Measurements from ENCODE around the gene CYB561D2. TPM values are rescaled to one million over a fixed set of nuclear protein-coding genes. Genes with fewer than 3 reads are reported as not detected.

Gene CYB561D2
- total RNA-seq, 4 donors from 2014 or later, result 13.3 to 19.9 (median 17.8) TPM

DNA sequence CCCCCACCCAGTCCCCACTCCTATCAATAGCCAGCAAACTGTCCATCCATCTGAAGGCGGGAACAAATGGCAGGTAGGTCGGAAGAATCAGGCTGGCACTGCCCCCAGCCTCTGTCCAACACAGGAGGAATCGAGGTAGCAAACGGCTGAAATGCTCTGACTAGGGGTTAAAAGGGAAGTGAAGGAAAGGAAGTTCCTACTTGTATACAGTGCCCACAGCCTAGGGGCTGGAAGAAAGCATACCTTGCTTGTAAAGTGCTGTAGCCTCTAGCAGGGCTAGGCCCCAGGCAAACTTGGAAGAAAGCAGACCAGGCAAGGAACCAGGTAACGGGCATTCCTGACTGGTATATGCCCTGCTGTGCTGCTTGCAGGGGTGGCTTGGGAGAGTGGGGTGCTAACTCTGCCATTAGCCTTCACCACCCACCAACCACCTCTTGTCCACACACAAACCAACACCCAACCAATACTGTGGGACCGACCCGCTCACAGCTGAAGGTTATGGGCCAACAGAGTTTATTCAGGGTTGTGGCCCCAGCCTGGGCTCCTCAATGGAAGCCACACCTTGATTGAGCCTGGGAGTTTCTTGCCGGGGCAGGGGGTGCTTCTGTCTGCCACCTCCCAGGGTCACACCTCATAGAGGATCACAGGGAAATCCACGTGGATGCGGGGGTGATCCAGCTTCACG is 25.0 kb upstream of the CYB561D2 start:
- in situ Hi-C loops (cut with MboI; ENCODE audit: low sequenced_read_pairs in 4 of 4), result no loop called here
- Histone ChIP-seq H3K36me3 (peaks cover 0 to 31% of the 10 kb centered on the region in 2 donors), H3K27me3 (no peaks in the 10 kb centered on the region), H3K4me1 (peaks cover 32 to 35% of the 10 kb centered on the region in 2 donors), H3K4me3 (no peak overlapping the region), H3K27ac (peak overlapping the region; percentile 93 to 96 (median 95)), H3K9me3 (no peaks in the 10 kb centered on the region)
- TF ChIP-seq, protein P1, sequence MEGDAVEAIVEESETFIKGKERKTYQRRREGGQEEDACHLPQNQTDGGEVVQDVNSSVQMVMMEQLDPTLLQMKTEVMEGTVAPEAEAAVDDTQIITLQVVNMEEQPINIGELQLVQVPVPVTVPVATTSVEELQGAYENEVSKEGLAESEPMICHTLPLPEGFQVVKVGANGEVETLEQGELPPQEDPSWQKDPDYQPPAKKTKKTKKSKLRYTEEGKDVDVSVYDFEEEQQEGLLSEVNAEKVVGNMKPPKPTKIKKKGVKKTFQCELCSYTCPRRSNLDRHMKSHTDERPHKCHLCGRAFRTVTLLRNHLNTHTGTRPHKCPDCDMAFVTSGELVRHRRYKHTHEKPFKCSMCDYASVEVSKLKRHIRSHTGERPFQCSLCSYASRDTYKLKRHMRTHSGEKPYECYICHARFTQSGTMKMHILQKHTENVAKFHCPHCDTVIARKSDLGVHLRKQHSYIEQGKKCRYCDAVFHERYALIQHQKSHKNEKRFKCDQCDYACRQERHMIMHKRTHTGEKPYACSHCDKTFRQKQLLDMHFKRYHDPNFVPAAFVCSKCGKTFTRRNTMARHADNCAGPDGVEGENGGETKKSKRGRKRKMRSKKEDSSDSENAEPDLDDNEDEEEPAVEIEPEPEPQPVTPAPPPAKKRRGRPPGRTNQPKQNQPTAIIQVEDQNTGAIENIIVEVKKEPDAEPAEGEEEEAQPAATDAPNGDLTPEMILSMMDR (IDR thresholded peaks at IDR 0.05 in 4 of 5, conservative IDR thresholded peaks at IDR 0.05 in 1 of 5), result no peak
- no peak for ATAC-seq
- DNase-seq, result no peak
- intact Hi-C loops (cut with DNase I; ENCODE audit: low total_unique reads), result loop anchor here (2.0 kb wide), 1 partner anchor 65 kb away; no protein-coding TSS in a partner anchor

DNA sequence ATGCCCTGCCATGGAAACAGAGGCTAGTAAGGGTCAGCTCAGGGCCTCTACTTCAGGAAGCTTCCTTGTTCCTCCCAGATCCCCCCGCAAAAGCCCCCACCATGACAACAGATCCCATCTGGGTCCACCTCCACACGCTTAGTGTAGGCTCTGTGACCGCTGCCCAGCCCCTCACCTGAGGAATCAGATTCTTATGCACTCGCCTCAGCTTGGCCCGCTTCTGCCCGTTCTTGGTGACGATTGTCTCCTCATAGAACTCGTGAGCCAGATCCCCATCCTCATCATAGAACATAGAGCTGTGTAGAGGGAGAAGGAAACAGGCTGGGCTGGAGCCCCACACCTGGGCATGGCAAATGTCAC is 24.5 kb upstream of the CYB561D2 start:
- TF ChIP-seq, protein P1 (IDR thresholded peaks at IDR 0.05 in 4 of 5, conservative IDR thresholded peaks at IDR 0.05 in 1 of 5), result no peak
- no peak for TF ChIP-seq POLR2A (IDR thresholded peaks at IDR 0.05)
- no peak overlapping the region for H3K4me3 ChIP-seq
- H3K27me3 ChIP-seq, result no peaks in the 10 kb centered on the region
- intact Hi-C loops (cut with DNase I; ENCODE audit: low total_unique reads), result no loop called here
- H3K9me3 ChIP-seq, result no peaks in the 10 kb centered on the region
- DNase-seq (no peak), ATAC-seq (no peak)
- H3K4me1 ChIP-seq, result peaks cover 32 to 35% of the 10 kb centered on the region in 2 donors
- peak overlapping the region in 3 of 4 donors; percentile 93 to 96 (median 96) for H3K27ac ChIP-seq
- peaks cover 0 to 37% of the 10 kb centered on the region in 2 donors for H3K36me3 ChIP-seq
- in situ Hi-C loops (cut with MboI; ENCODE audit: low sequenced_read_pairs in 4 of 4), result no loop called here

GRCh38 chr3:50327129-50327528 is 23.5 kb upstream of the CYB561D2 start:
- intact Hi-C loops (cut with DNase I; ENCODE audit: low total_unique reads), result no loop called here
- H3K36me3 ChIP-seq, result peaks cover 0 to 46% of the 10 kb centered on the region in 2 donors
- in situ Hi-C loops (cut with MboI; ENCODE audit: low sequenced_read_pairs in 4 of 4), result no loop called here
- no peak for TF ChIP-seq POLR2A (IDR thresholded peaks at IDR 0.05)
- TF ChIP-seq, protein P1 (IDR thresholded peaks at IDR 0.05 in 4 of 5, conservative IDR thresholded peaks at IDR 0.05 in 1 of 5), result no peak
- DNase-seq (no peak), ATAC-seq (no peak)
- no peaks in the 10 kb centered on the region for H3K27me3 ChIP-seq
- peak overlapping the region; percentile 85 to 98 (median 91) for H3K4me3 ChIP-seq
- peaks cover 29 to 31% of the 10 kb centered on the region in 2 donors for H3K4me1 ChIP-seq
- H3K9me3 ChIP-seq, result no peaks in the 10 kb centered on the region
- H3K27ac ChIP-seq, result peak overlapping the region; percentile 91 to 97 (median 92)

DNA sequence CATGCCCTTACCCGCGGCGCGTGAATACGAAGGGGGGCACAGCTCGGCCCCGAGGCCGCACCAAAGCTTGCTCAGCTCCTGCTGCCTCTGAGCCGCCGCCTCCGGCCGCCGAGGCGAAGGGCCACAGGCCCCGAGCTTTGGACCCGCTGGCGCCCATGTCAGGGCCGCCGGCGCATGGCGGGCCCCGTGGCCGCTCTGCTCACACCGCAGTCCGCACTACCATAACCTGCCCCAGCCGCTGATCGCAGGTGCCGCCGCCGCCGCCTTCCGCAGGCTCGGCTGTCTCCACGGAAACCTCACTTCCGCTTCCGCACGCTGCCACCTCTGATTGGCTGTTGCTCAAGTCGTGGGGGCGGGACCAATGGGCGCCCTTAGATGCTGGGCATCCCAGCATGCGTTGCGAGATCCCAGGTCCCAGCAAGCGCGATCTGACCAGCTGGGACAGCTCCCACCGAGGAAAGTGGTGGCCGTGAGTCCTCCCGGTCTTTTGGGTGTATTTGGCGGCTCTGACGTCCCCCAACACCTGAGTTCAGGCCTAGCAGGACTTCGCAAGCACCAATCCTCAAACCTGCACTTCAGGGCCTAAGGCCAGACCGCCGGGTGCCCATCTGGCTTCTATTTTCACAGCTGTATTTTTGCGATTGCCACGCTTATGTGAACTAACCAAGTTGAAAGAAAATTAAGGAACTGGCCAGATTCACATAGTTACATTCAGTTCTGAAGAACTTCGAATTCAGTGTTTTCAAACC is 22.5 kb upstream of the CYB561D2 start, which contains the start of gene TUSC2:
TSS of gene TUSC2 (minus strand) at position 281 of the 749 bp plus-strand sequence. CDS start at position 157, 124 bp downstream.
- Histone ChIP-seq H3K36me3 (peaks cover 0 to 48% of the 10 kb centered on the region in 2 donors), H3K4me3 (peak within 1 kb of the TSS; percentile 85 to 98 (median 91)), H3K27me3 (no peaks in the 10 kb centered on the region), H3K27ac (peak within 1 kb of the TSS; percentile 91 to 97 (median 92)), H3K4me1 (peaks cover 28 to 31% of the 10 kb centered on the region in 2 donors), H3K9me3 (no peaks in the 10 kb centered on the region)
- intact Hi-C loops (cut with DNase I; ENCODE audit: low total_unique reads) (no loop called here), in situ Hi-C loops (cut with MboI; ENCODE audit: low sequenced_read_pairs in 4 of 4) (no loop called here)
- peak; percentile 81 to 86 for TF ChIP-seq POLR2A (IDR thresholded peaks at IDR 0.05)
- TF ChIP-seq, protein P1 (IDR thresholded peaks at IDR 0.05 in 4 of 5, conservative IDR thresholded peaks at IDR 0.05 in 1 of 5), result no peak
- ATAC-seq, result peak; percentile 92 to 94
- peak; percentile 97 to 98 for DNase-seq

All from gastrocnemius medialis (tissue), 4 donors.